ENCODE measurements around the gene ZMYND10. TPM values are rescaled to one million over a fixed set of nuclear protein-coding genes. Genes with fewer than 3 reads are reported as not detected.

The ZMYND10 gene
- polyA plus RNA-seq, 1 donor (not counting 4 experiments of a cell fraction or from before 2014, with no cell fraction given) = 0.21 TPM

DNA sequence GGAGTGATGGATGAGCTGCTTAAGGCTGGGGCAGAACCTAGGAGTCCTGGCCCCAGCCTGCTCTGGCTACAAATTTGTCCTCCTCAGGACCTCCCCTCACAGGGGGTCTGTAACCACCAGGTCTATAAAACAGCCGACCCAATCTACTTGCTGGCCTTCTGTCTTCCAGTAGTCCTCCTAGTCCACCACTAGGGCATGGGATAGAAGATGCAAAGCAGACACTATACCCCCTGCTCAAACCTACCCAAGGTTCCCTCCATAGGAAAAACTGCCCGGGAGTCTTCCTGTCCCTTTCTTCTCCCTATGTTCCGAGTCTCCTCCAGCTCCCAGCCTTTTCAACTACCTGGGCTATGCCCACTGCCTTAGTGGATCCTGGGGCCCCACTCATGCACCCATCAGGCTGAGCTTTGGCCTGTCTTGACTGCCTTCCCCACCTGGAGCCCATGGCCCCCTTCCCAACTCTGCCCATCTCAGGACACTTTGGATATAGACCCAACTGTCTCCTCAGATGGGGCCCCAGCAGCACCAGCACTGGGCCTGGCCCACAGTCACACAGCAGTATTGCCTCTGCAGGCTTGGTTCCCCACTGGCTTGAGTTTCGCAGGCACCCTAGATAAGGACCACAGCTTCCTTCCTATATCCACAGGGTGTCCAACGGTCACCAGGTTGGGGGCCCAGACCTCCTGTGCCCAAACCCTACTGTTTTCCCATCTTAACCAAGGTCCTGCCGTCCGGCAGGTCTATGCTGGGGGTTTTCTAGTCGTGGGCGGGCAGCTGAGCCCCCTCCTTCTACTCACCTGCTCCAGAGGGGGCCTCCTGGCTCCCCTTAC lies 47.4 kb downstream of the ZMYND10 start:
- no peak for FAIRE-seq

DNA sequence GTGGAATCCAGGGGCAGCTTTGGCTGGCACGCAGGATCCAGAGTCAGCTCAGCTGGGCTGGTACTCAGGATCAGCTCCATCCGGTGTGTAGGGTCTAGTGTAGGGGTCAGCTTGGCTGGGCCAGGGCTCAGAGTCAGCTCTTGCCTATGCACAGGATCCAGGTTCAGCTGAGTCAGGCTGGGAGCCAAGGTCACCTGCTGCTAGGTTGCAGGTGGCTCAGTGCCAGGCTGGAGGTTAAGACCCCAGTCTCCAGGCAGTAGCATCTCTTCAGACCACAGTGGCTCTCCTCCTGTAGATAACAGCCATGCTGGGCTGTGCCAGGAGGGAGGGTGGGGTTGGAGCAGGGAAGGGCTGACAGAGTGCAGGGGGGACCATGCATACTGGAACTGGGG lies 48.2 kb downstream of the ZMYND10 start:
- TF ChIP-seq EZH2 (IDR thresholded peaks at IDR 0.05; ENCODE audit: low read length) = no peak
- TF ChIP-seq, protein P1, sequence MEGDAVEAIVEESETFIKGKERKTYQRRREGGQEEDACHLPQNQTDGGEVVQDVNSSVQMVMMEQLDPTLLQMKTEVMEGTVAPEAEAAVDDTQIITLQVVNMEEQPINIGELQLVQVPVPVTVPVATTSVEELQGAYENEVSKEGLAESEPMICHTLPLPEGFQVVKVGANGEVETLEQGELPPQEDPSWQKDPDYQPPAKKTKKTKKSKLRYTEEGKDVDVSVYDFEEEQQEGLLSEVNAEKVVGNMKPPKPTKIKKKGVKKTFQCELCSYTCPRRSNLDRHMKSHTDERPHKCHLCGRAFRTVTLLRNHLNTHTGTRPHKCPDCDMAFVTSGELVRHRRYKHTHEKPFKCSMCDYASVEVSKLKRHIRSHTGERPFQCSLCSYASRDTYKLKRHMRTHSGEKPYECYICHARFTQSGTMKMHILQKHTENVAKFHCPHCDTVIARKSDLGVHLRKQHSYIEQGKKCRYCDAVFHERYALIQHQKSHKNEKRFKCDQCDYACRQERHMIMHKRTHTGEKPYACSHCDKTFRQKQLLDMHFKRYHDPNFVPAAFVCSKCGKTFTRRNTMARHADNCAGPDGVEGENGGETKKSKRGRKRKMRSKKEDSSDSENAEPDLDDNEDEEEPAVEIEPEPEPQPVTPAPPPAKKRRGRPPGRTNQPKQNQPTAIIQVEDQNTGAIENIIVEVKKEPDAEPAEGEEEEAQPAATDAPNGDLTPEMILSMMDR (optimal IDR thresholded peaks at IDR 0.05 in 1 of 3, IDR thresholded peaks at IDR 0.05 in 1 of 3, conservative IDR thresholded peaks at IDR 0.05 in 1 of 3; ENCODE audit: extremely low read depth in 1 of 3, insufficient read depth in 2 of 3, low read length in 3 of 3) = no peak

More for the DNA sequence above, 47.4 kb downstream of the ZMYND10 start:
- Histone ChIP-seq H4K20me1 (ENCODE audit: control insufficient read depth, extremely low read depth, insufficient read depth, low read length) (no peaks in the 10 kb centered on the region), H3K4me2 (ENCODE audit: control insufficient read depth, extremely low read depth, insufficient read depth, low read depth, low read length) (peak overlapping the region; percentile 94), H3K36me3 (ENCODE audit: control insufficient read depth in 2 of 2, extremely low read depth in 1 of 2, insufficient read depth in 2 of 2, low read length in 2 of 2) (peaks cover 0 to 4% of the 10 kb centered on the region in 2 experiments), H3K9me3 (ENCODE audit: control insufficient read depth, low read depth, low read length) (no peaks in the 10 kb centered on the region), H3K9ac (ENCODE audit: control insufficient read depth, extremely low read depth, insufficient read depth, low read length) (peak overlapping the region; percentile 95), H3K4me1 (ENCODE audit: control insufficient read depth, extremely low read depth, insufficient read depth, low read length) (peaks cover 24% of the 10 kb centered on the region), H3K9me1 (ENCODE audit: control insufficient read depth, extremely low read depth, insufficient read depth, low read length) (peaks cover 3% of the 10 kb centered on the region), H2AFZ (ENCODE audit: control insufficient read depth, low read length) (no peak overlapping the region), H3K27ac (ENCODE audit: control insufficient read depth, insufficient read depth, low read length) (peak overlapping the region; percentile 89), H3K79me2 (ENCODE audit: control insufficient read depth, insufficient read depth, low read length) (peaks cover 7% of the 10 kb centered on the region), H3K4me3 (ENCODE audit: control insufficient read depth in 2 of 3, extremely low read depth in 1 of 3, insufficient read depth in 2 of 3, low read depth in 1 of 3, low read length in 3 of 3) (peak overlapping the region; percentile 76 to 97 (median 94)), H3K27me3 (ENCODE audit: control insufficient read depth, extremely low read depth, insufficient read depth, low read length) (no peaks in the 10 kb centered on the region)
- TF ChIP-seq, protein P1 (optimal IDR thresholded peaks at IDR 0.05 in 1 of 3, IDR thresholded peaks at IDR 0.05 in 1 of 3, conservative IDR thresholded peaks at IDR 0.05 in 1 of 3; ENCODE audit: extremely low read depth in 1 of 3, insufficient read depth in 2 of 3, low read length in 3 of 3) = peak in 2 of 3 experiments; percentile 30 to 35
- no peak for TF ChIP-seq EZH2 (IDR thresholded peaks at IDR 0.05; ENCODE audit: low read length)
- dilution Hi-C loops (cut with MboI; ENCODE audit: extremely low pct_ligation_motif_present, low sequenced_read_pairs) = no loop called here
- no peak for DNase-seq (ENCODE audit: low read depth, low spot score)

More for the DNA sequence above, 48.2 kb downstream of the ZMYND10 start:
- no peak overlapping the region for H3K9ac ChIP-seq (ENCODE audit: control insufficient read depth, extremely low read depth, insufficient read depth, low read length)
- H3K27me3 ChIP-seq (ENCODE audit: control insufficient read depth, extremely low read depth, insufficient read depth, low read length) = no peaks in the 10 kb centered on the region
- no peaks in the 10 kb centered on the region for H4K20me1 ChIP-seq (ENCODE audit: control insufficient read depth, extremely low read depth, insufficient read depth, low read length)
- peaks cover 0 to 4% of the 10 kb centered on the region in 2 experiments for H3K36me3 ChIP-seq (ENCODE audit: control insufficient read depth in 2 of 2, extremely low read depth in 1 of 2, insufficient read depth in 2 of 2, low read length in 2 of 2)
- H3K4me3 ChIP-seq (ENCODE audit: control insufficient read depth in 2 of 3, extremely low read depth in 1 of 3, insufficient read depth in 2 of 3, low read depth in 1 of 3, low read length in 3 of 3) = no peak overlapping the region
- no peak overlapping the region for H3K27ac ChIP-seq (ENCODE audit: control insufficient read depth, insufficient read depth, low read length)
- peaks cover 5% of the 10 kb centered on the region for H3K79me2 ChIP-seq (ENCODE audit: control insufficient read depth, insufficient read depth, low read length)
- H3K9me1 ChIP-seq (ENCODE audit: control insufficient read depth, extremely low read depth, insufficient read depth, low read length) = peaks cover 3% of the 10 kb centered on the region
- DNase-seq (ENCODE audit: low read depth, low spot score) (no peak), FAIRE-seq (no peak)
- no peaks in the 10 kb centered on the region for H3K9me3 ChIP-seq (ENCODE audit: control insufficient read depth, low read depth, low read length)
- dilution Hi-C loops (cut with MboI; ENCODE audit: extremely low pct_ligation_motif_present, low sequenced_read_pairs) = no loop called here
- H3K4me2 ChIP-seq (ENCODE audit: control insufficient read depth, extremely low read depth, insufficient read depth, low read depth, low read length) = no peak overlapping the region
- H2AFZ ChIP-seq (ENCODE audit: control insufficient read depth, low read length) = no peak overlapping the region
- peaks cover 27% of the 10 kb centered on the region for H3K4me1 ChIP-seq (ENCODE audit: control insufficient read depth, extremely low read depth, insufficient read depth, low read length)
